Measurements from ENCODE around the gene DDX59.

Gene DDX59

DNA sequence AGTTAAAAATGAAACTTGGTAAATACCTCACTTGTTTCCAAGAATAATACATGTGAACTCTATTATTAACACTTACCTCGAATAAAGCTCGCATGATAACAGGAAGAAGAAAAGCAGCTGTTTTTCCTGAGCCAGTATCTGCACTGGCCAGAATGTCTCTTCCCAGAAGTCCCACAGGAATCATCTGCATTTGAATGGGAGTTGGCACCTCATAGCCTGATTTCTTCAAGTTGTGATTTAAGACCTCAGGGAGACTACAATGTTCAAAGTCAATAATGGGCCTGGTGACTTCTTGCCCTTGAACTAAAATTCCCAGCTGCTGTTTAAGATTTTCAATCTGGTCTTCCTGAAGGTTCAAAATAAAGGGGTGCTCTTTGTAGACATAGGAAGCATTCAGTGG, 3.8 kb downstream of the DDX59 start:
- H3K4me2 ChIP-seq (ENCODE audit: insufficient read depth, low read length), result no peak overlapping the region
- DNase-seq (no peak), ATAC-seq (ENCODE audit: insufficient read depth, low read depth) (no peak)
- H3K79me2 ChIP-seq (ENCODE audit: insufficient read depth, low read length), result peaks cover 46% of the 10 kb centered on the region
- H2AFZ ChIP-seq (ENCODE audit: low read depth, low read length), result no peak overlapping the region
- no peak overlapping the region for H3K9ac ChIP-seq (ENCODE audit: low read depth, low read length)
- peaks cover 34% of the 10 kb centered on the region for H3K4me1 ChIP-seq (ENCODE audit: insufficient read depth, low read length)
- no peaks in the 10 kb centered on the region for H4K20me1 ChIP-seq (ENCODE audit: insufficient read depth, low read length)
- no peaks in the 10 kb centered on the region for H3K9me3 ChIP-seq (ENCODE audit: insufficient read depth, low read length, severe bottlenecking)
- H3K4me3 ChIP-seq (ENCODE audit: low read depth in 1 of 2, low read length in 2 of 2), result no peak overlapping the region
- H3K27me3 ChIP-seq (ENCODE audit: insufficient read depth, low read length, poor library complexity), result no peaks in the 10 kb centered on the region
- H3K27ac ChIP-seq (ENCODE audit: low read length), result no peak overlapping the region
- peaks cover 47% of the 10 kb centered on the region for H3K36me3 ChIP-seq (ENCODE audit: insufficient read depth, low read length)
- no peak for TF ChIP-seq CTCF (IDR thresholded peaks at IDR 0.05; ENCODE audit: borderline replicate concordance, extremely low read depth, low read length, poor library complexity, severe bottlenecking)
- no peak for TF ChIP-seq EZH2 (IDR thresholded peaks at IDR 0.05; ENCODE audit: borderline replicate concordance, low read depth, low read length, severe bottlenecking)

DNA sequence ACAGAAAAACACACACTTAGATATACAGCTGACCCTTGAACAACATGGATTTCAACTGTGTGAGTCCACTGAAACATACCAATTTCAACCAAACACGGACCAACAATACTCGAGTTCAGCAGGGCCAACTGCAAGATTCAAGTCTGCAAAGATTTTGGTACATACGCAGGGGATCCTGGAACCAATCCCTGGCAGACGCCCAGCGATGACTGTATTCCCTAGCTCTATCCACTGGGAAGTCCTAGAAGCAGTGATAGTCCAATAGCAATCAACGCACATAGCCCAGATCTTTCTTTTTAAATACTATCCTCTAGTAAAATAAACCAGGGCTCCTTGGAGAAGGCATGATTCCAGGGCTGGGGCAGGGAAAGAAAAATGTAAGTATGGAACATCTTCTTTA, 9.0 kb downstream of the DDX59 start:
- Histone ChIP-seq H3K4me2 (ENCODE audit: insufficient read depth, low read length) (no peak overlapping the region), H3K79me2 (ENCODE audit: insufficient read depth, low read length) (peaks cover 14% of the 10 kb centered on the region), H3K36me3 (ENCODE audit: insufficient read depth, low read length) (peaks cover 85% of the 10 kb centered on the region), H3K27ac (ENCODE audit: low read length) (no peak overlapping the region), H3K9ac (ENCODE audit: low read depth, low read length) (no peak overlapping the region), H3K9me3 (ENCODE audit: insufficient read depth, low read length, severe bottlenecking) (no peaks in the 10 kb centered on the region), H2AFZ (ENCODE audit: low read depth, low read length) (no peak overlapping the region), H3K4me3 (ENCODE audit: low read depth in 1 of 2, low read length in 2 of 2) (no peak overlapping the region), H3K4me1 (ENCODE audit: insufficient read depth, low read length) (peaks cover 10% of the 10 kb centered on the region; the same call in 1 of the 2 replicates), H3K27me3 (ENCODE audit: insufficient read depth, low read length, poor library complexity) (no peaks in the 10 kb centered on the region), H4K20me1 (ENCODE audit: insufficient read depth, low read length) (no peaks in the 10 kb centered on the region)
- TF ChIP-seq EZH2 (IDR thresholded peaks at IDR 0.05; ENCODE audit: borderline replicate concordance, low read depth, low read length, severe bottlenecking), result no peak
- TF ChIP-seq CTCF (IDR thresholded peaks at IDR 0.05; ENCODE audit: borderline replicate concordance, extremely low read depth, low read length, poor library complexity, severe bottlenecking), result no peak
- ATAC-seq (ENCODE audit: insufficient read depth, low read depth), result no peak
- no peak for DNase-seq

DNA sequence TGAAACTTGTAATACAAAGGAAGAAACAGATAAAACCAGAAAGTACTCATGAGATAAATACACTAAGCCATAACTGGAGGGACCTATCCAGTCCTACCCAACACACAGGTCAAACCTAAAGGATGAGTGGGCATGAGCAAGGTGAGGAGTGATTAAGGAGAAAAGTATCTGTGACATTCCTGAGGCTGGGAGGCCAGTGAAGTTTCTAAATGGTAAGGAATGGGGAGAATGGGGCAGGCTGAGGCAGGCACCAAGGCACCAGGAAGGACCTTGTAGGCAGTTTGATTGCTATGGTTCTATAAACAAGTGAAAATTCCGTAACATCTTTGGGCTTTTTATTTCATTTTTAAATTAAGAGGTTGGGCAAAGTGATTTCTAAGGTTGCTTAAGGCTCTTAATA, 10.4 kb downstream of the DDX59 start:
- no peak overlapping the region for H3K9ac ChIP-seq (ENCODE audit: low read depth, low read length)
- no peak overlapping the region for H3K4me3 ChIP-seq (ENCODE audit: low read depth in 1 of 2, low read length in 2 of 2)
- H3K4me2 ChIP-seq (ENCODE audit: insufficient read depth, low read length), result no peak overlapping the region
- H3K9me3 ChIP-seq (ENCODE audit: insufficient read depth, low read length, severe bottlenecking), result no peaks in the 10 kb centered on the region
- no peak overlapping the region for H2AFZ ChIP-seq (ENCODE audit: low read depth, low read length)
- H3K27ac ChIP-seq (ENCODE audit: low read length), result no peak overlapping the region
- peaks cover 91% of the 10 kb centered on the region for H3K36me3 ChIP-seq (ENCODE audit: insufficient read depth, low read length)
- ATAC-seq (ENCODE audit: insufficient read depth, low read depth) (no peak), DNase-seq (no peak)
- TF ChIP-seq EZH2 (IDR thresholded peaks at IDR 0.05; ENCODE audit: borderline replicate concordance, low read depth, low read length, severe bottlenecking), result no peak
- no peak for TF ChIP-seq CTCF (IDR thresholded peaks at IDR 0.05; ENCODE audit: borderline replicate concordance, extremely low read depth, low read length, poor library complexity, severe bottlenecking)
- H3K79me2 ChIP-seq (ENCODE audit: insufficient read depth, low read length), result peaks cover 6% of the 10 kb centered on the region
- peaks cover 4% of the 10 kb centered on the region; the same call in 1 of the 2 replicates for H3K4me1 ChIP-seq (ENCODE audit: insufficient read depth, low read length)
- no peaks in the 10 kb centered on the region for H4K20me1 ChIP-seq (ENCODE audit: insufficient read depth, low read length)
- H3K27me3 ChIP-seq (ENCODE audit: insufficient read depth, low read length, poor library complexity), result no peaks in the 10 kb centered on the region

Data from DND-41 (cell line).